Measurements from ENCODE around the gene KDM4E.
"Not testable (repeated sequence)": the region's sequence is repeated elsewhere in the genome, so short reads cannot be mapped to it uniquely, and the experiment has no call there.

GRCh38 chr11:95021468-95021867 is 3.6 kb upstream of the KDM4E start:
- TF ChIP-seq CTCF (IDR thresholded peaks at IDR 0.05; ENCODE audit: low read depth, low read length, poor library complexity, severe bottlenecking); EZH2phosphoT487 (IDR thresholded peaks at IDR 0.05; ENCODE audit: borderline replicate concordance, low read length): not testable (repeated sequence)
